ENCODE results near the gene AKAP13.
"Not testable (repeated sequence)": the region's sequence is repeated elsewhere in the genome, so short reads cannot be mapped to it uniquely, and the experiment has no call there.

The AKAP13 gene

GRCh38 chr15:85661859-85662258, 281.5 kb downstream of the AKAP13 start:
- no peak for DNase-seq (ENCODE audit: low read depth in 2 of 2)

GRCh38 chr15:85665677-85666076, 285.3 kb downstream of the AKAP13 start:
- not testable (repeated sequence) for DNase-seq (ENCODE audit: low read depth in 2 of 2)

- peak; percentile 23 to 36 for DNase-seq (ENCODE audit: low read depth in 2 of 2)
Observed at GRCh38 chr15:85667491-85668424, 287.4 kb downstream of the AKAP13 start.

GRCh38 chr15:85671156-85671555, 290.8 kb downstream of the AKAP13 start:
- no peak for DNase-seq (ENCODE audit: low read depth in 2 of 2)

GRCh38 chr15:85672332-85673084, 292.1 kb downstream of the AKAP13 start:
- no peak for DNase-seq (ENCODE audit: low read depth in 2 of 2)

- DNase-seq (ENCODE audit: low read depth in 2 of 2), result no peak
Observed at GRCh38 chr15:85673326-85673725, 292.9 kb downstream of the AKAP13 start.

- DNase-seq (ENCODE audit: low read depth in 2 of 2), result no peak
Observed at GRCh38 chr15:85676342-85677098, 296.1 kb downstream of the AKAP13 start.

- DNase-seq (ENCODE audit: low read depth in 2 of 2), result no peak
Observed at GRCh38 chr15:85679231-85679630, 298.8 kb downstream of the AKAP13 start.

GRCh38 chr15:85681386-85681785, 301.0 kb downstream of the AKAP13 start:
- no peak for DNase-seq (ENCODE audit: low read depth in 2 of 2)

- no peak for DNase-seq (ENCODE audit: low read depth in 2 of 2)
Observed at GRCh38 chr15:85684174-85684710, 303.8 kb downstream of the AKAP13 start.

- DNase-seq (ENCODE audit: low read depth in 2 of 2), result no peak
Observed at GRCh38 chr15:85685356-85685755, 305.0 kb downstream of the AKAP13 start.

- no peak for DNase-seq (ENCODE audit: low read depth in 2 of 2)
Observed at GRCh38 chr15:85687329-85687728, 306.9 kb downstream of the AKAP13 start.

GRCh38 chr15:85688711-85689110, 308.3 kb downstream of the AKAP13 start:
- DNase-seq (ENCODE audit: low read depth in 2 of 2), result no peak

- peak in 1 of 2 donors; percentile 40 for DNase-seq (ENCODE audit: low read depth in 2 of 2)
Observed at GRCh38 chr15:85689729-85690128, 309.3 kb downstream of the AKAP13 start.

GRCh38 chr15:85690561-85691231, 310.3 kb downstream of the AKAP13 start:
- DNase-seq (ENCODE audit: low read depth in 2 of 2), result no peak

- DNase-seq (ENCODE audit: low read depth in 2 of 2), result no peak
Observed at GRCh38 chr15:85691350-85692240, 311.2 kb downstream of the AKAP13 start.

- no peak for DNase-seq (ENCODE audit: low read depth in 2 of 2)
Observed at GRCh38 chr15:85692321-85692720, 311.9 kb downstream of the AKAP13 start.

GRCh38 chr15:85692873-85693272, 312.5 kb downstream of the AKAP13 start:
- no peak for DNase-seq (ENCODE audit: low read depth in 2 of 2)

GRCh38 chr15:85693277-85693676, 312.9 kb downstream of the AKAP13 start:
- DNase-seq (ENCODE audit: low read depth in 2 of 2), result no peak

GRCh38 chr15:85694091-85694490, 313.7 kb downstream of the AKAP13 start:
- DNase-seq (ENCODE audit: low read depth in 2 of 2), result no peak

Measured in activated CD8-positive, alpha-beta memory T cell treated with anti-CD3 and anti-CD28 coated beads for 4 hours (primary cell).